HL-60 (cell line): ENCODE results near the gene RBBP7.

Experiments
- DNase-seq, 2 experiments: peaks; one replicate each; pipeline ENCODE4 v3.0.0-alpha.2; 2010 to 2020; ENCODE audit warnings: low read depth in 1 of 2, low spot score in 1 of 2
- H3K27ac ChIP-seq: fragments of 250-450 bp; sonication (Bioruptor Pico); replicated peaks from 2 replicates; pipeline ENCODE4 v1.5.1; 2020; ENCODE audit warnings: mild to moderate bottlenecking, moderate library complexity
- H3K27me3 ChIP-seq: fragments of 250-450 bp; sonication (Bioruptor Pico); 2 replicates; pipeline ENCODE4 v1.5.1; 2021; ENCODE audit warnings: mild to moderate bottlenecking, moderate library complexity; ENCODE audit not compliant: insufficient read depth, poor library complexity, severe bottlenecking
- H3K4me3 ChIP-seq: replicated peaks from 2 replicates; pipeline ENCODE4 v1.5.1; 2011; ENCODE audit warnings: mild to moderate bottlenecking, control low read depth, low read length; ENCODE audit not compliant: insufficient read depth
- CTCF ChIP-seq: IDR thresholded peaks from one replicate; pipeline ENCODE4 v1.5.1; 2011; ENCODE audit warnings: low read length, control low read depth, inconsistent platforms; ENCODE audit not compliant: insufficient read depth
- GABPA ChIP-seq: IDR thresholded peaks from 2 replicates; pipeline ENCODE4 v1.6.1; 2012; ENCODE audit warnings: low read depth
- POLR2AphosphoS5 ChIP-seq: IDR thresholded peaks from 2 replicates; pipeline ENCODE4 v1.6.1; 2012; ENCODE audit warnings: low read depth
- SPI1 ChIP-seq: IDR thresholded peaks from 2 replicates; pipeline ENCODE4 v1.6.1; 2012; ENCODE audit warnings: low read depth, mild to moderate bottlenecking, borderline replicate concordance
- TF ChIP-seq, protein P1 (sequence below): IDR thresholded peaks from 2 replicates; pipeline ENCODE4 v1.6.1; 2012; ENCODE audit warnings: low read depth; ENCODE audit not compliant: insufficient replicate concordance

Gene RBBP7

DNA sequence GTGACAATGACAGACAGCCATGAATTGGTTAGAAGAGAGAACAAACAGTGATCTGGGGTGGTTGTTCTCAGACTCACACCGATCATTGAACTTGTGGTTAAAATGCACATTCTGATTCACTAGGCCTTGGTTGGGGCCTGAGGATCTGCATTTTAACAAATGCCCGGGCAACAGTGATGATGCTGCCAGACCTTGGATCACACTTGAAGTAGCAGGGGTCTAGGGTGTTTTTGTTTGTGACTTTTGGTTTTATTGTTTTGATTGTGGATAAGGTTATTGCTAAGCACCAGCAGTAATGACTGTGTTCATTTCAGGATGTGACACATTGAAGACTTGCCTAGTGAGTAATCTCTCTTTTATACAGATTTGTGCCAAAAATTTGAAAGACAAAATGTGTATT is 47.4 kb downstream of the RBBP7 start:
- H3K27ac ChIP-seq: no peak overlapping the region
- H3K4me3 ChIP-seq: no peak overlapping the region
- no peak for DNase-seq
- no peaks in the 10 kb centered on the region for H3K27me3 ChIP-seq
- TF ChIP-seq POLR2AphosphoS5 (no peak), CTCF (no peak), GABPA (no peak), SPI1 (no peak)
- TF ChIP-seq, protein P1, sequence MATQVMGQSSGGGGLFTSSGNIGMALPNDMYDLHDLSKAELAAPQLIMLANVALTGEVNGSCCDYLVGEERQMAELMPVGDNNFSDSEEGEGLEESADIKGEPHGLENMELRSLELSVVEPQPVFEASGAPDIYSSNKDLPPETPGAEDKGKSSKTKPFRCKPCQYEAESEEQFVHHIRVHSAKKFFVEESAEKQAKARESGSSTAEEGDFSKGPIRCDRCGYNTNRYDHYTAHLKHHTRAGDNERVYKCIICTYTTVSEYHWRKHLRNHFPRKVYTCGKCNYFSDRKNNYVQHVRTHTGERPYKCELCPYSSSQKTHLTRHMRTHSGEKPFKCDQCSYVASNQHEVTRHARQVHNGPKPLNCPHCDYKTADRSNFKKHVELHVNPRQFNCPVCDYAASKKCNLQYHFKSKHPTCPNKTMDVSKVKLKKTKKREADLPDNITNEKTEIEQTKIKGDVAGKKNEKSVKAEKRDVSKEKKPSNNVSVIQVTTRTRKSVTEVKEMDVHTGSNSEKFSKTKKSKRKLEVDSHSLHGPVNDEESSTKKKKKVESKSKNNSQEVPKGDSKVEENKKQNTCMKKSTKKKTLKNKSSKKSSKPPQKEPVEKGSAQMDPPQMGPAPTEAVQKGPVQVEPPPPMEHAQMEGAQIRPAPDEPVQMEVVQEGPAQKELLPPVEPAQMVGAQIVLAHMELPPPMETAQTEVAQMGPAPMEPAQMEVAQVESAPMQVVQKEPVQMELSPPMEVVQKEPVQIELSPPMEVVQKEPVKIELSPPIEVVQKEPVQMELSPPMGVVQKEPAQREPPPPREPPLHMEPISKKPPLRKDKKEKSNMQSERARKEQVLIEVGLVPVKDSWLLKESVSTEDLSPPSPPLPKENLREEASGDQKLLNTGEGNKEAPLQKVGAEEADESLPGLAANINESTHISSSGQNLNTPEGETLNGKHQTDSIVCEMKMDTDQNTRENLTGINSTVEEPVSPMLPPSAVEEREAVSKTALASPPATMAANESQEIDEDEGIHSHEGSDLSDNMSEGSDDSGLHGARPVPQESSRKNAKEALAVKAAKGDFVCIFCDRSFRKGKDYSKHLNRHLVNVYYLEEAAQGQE: no peak

DNA sequence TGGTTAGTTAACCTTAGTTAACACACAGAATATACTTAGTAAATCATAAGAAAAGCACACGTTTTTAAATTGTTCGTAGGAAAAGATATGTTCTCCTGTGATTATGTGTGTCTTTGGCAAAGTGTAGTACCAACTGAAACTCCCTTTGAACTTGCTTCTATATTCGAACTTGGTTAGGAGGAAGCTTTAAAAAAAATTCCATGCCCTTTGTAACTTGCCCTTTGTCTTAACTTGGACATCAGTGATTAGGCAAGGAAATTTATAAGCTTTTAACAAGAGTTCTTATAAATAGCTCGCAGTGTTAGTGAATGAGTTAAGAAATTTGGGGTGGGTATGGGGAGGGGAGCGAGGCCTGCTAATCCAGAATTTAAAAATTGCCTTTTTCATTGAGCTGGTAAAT is 50.5 kb downstream of the RBBP7 start:
- Histone ChIP-seq H3K27ac (no peak overlapping the region), H3K27me3 (no peaks in the 10 kb centered on the region), H3K4me3 (no peak overlapping the region)
- no peak for DNase-seq
- TF ChIP-seq SPI1 (no peak), POLR2AphosphoS5 (no peak), CTCF (no peak), GABPA (no peak)
- TF ChIP-seq, protein P1: no peak

DNA sequence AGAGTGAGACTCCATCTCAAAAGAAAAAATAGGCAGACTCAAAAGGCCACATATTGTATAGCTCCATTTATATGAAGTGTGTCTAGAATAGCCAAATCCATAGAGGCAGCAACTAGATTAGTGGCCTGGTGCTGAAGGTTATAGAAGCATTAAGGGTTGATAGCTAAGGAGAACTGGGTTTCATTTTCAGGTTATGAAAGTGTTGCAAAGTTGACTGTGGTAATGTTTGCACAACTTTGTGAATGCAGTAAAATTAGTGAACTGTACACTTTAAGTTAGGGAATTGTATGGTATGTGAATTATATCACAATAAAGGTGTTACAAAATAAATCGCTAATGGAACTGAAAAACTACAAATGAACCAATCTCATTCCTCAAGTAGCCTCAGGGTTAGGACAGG is 55.6 kb downstream of the RBBP7 start:
- peak in 1 of 2 experiments; percentile 37 for DNase-seq
- Histone ChIP-seq H3K27me3 (no peaks in the 10 kb centered on the region), H3K4me3 (no peak overlapping the region), H3K27ac (no peak overlapping the region; the same call in 1 of the 2 replicates)
- TF ChIP-seq, protein P1: no peak
- TF ChIP-seq GABPA (no peak), POLR2AphosphoS5 (no peak), CTCF (no peak), SPI1 (no peak)
